GM23338 (cell line): ENCODE measurements around the gene ATXN7.

Source experiments
- CREB1 ChIP-seq: fragments of 250-450 bp; sonication (Bioruptor Pico); IDR thresholded peaks from 2 replicates; pipeline ENCODE4 v1.5.0; 2020; ENCODE audit warnings: low read depth, mild to moderate bottlenecking, moderate library complexity
- EZH2 ChIP-seq: fragments of 200-600 bp; sonication (generic); IDR thresholded peaks from one replicate; pipeline ENCODE4 v1.8.0; 2017; ENCODE audit warnings: antibody characterized with exemption, mild to moderate bottlenecking, low read depth; ENCODE audit not compliant: unreplicated experiment
- EZH2phosphoT487 ChIP-seq: fragments of 200-600 bp; sonication (generic); IDR thresholded peaks from one replicate; pipeline ENCODE4 v1.8.1; 2018; ENCODE audit warnings: antibody characterized with exemption; ENCODE audit not compliant: unreplicated experiment
- POLR2AphosphoS5 ChIP-seq: IDR thresholded peaks from 2 replicates; pipeline ENCODE4 v1.6.1; 2016; ENCODE audit warnings: antibody characterized with exemption, low read depth
- STAT1 ChIP-seq: IDR thresholded peaks from one replicate; pipeline ENCODE4 v1.6.1; 2016; ENCODE audit warnings: antibody characterized with exemption; ENCODE audit not compliant: unreplicated experiment
- ZNF331 ChIP-seq: fragments of 250-450 bp; sonication (Bioruptor Pico); IDR thresholded peaks from 2 replicates; pipeline ENCODE4 v1.5.0; 2020; ENCODE audit warnings: low read depth, mild to moderate bottlenecking, moderate library complexity
- TF ChIP-seq, protein P1 (sequence below), 2 experiments: fragments of 200-600 bp in 1 of 2; sonication (generic) in 1 of 2; conservative IDR thresholded peaks; 2 replicates each; pipeline versions ENCODE4 v1.5.1 to v1.6.1; 2016 to 2017; ENCODE audit warnings: antibody characterized with exemption in 2 of 2, low read depth in 2 of 2, mild to moderate bottlenecking in 2 of 2, moderate library complexity in 1 of 2
- TF ChIP-seq, protein P2 (sequence below): IDR thresholded peaks from one replicate; pipeline ENCODE4 v1.6.1; 2018; ENCODE audit warnings: antibody characterized with exemption; ENCODE audit not compliant: unreplicated experiment
- TF ChIP-seq, protein P3 (sequence below): IDR thresholded peaks from 2 replicates; pipeline ENCODE4 v1.6.1; 2016; ENCODE audit warnings: antibody characterized with exemption

DNA sequence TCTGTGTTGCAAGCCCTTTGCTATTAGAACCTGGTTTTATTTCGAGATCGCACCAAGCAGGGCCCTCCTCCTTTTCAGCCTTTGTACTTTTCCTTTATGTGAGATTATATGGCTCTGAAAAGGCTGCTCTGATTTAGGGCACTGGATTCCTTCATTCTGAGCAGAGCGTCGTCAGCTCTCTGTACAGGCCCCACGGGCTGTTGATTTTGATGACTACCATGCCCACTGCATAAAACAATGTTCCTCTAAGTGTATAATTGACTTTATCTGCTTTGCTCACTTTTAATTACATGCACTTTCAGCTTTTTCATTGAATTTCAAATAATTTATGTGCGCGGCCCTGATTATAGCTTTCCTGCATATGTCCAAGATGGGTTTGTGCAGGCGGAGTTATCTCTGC, 164.0 kb downstream of the ATXN7 start:
- no peak for TF ChIP-seq CREB1
- TF ChIP-seq, protein P1, sequence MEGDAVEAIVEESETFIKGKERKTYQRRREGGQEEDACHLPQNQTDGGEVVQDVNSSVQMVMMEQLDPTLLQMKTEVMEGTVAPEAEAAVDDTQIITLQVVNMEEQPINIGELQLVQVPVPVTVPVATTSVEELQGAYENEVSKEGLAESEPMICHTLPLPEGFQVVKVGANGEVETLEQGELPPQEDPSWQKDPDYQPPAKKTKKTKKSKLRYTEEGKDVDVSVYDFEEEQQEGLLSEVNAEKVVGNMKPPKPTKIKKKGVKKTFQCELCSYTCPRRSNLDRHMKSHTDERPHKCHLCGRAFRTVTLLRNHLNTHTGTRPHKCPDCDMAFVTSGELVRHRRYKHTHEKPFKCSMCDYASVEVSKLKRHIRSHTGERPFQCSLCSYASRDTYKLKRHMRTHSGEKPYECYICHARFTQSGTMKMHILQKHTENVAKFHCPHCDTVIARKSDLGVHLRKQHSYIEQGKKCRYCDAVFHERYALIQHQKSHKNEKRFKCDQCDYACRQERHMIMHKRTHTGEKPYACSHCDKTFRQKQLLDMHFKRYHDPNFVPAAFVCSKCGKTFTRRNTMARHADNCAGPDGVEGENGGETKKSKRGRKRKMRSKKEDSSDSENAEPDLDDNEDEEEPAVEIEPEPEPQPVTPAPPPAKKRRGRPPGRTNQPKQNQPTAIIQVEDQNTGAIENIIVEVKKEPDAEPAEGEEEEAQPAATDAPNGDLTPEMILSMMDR (conservative IDR thresholded peaks at IDR 0.05; ENCODE audit: low read depth in 2 of 2) = no peak
- no peak for TF ChIP-seq STAT1
- no peak for TF ChIP-seq EZH2
- TF ChIP-seq, protein P2, sequence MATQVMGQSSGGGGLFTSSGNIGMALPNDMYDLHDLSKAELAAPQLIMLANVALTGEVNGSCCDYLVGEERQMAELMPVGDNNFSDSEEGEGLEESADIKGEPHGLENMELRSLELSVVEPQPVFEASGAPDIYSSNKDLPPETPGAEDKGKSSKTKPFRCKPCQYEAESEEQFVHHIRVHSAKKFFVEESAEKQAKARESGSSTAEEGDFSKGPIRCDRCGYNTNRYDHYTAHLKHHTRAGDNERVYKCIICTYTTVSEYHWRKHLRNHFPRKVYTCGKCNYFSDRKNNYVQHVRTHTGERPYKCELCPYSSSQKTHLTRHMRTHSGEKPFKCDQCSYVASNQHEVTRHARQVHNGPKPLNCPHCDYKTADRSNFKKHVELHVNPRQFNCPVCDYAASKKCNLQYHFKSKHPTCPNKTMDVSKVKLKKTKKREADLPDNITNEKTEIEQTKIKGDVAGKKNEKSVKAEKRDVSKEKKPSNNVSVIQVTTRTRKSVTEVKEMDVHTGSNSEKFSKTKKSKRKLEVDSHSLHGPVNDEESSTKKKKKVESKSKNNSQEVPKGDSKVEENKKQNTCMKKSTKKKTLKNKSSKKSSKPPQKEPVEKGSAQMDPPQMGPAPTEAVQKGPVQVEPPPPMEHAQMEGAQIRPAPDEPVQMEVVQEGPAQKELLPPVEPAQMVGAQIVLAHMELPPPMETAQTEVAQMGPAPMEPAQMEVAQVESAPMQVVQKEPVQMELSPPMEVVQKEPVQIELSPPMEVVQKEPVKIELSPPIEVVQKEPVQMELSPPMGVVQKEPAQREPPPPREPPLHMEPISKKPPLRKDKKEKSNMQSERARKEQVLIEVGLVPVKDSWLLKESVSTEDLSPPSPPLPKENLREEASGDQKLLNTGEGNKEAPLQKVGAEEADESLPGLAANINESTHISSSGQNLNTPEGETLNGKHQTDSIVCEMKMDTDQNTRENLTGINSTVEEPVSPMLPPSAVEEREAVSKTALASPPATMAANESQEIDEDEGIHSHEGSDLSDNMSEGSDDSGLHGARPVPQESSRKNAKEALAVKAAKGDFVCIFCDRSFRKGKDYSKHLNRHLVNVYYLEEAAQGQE = no peak
- no peak for TF ChIP-seq POLR2AphosphoS5
- no peak for TF ChIP-seq EZH2phosphoT487
- TF ChIP-seq, protein P3, sequence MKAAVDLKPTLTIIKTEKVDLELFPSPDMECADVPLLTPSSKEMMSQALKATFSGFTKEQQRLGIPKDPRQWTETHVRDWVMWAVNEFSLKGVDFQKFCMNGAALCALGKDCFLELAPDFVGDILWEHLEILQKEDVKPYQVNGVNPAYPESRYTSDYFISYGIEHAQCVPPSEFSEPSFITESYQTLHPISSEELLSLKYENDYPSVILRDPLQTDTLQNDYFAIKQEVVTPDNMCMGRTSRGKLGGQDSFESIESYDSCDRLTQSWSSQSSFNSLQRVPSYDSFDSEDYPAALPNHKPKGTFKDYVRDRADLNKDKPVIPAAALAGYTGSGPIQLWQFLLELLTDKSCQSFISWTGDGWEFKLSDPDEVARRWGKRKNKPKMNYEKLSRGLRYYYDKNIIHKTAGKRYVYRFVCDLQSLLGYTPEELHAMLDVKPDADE = no peak
- no peak for TF ChIP-seq ZNF331 (CRISPR knock-in tag)
